GM12891 (cell line): ENCODE data around the gene HDDC2.
"Not testable (repeated sequence)": the region's sequence is repeated elsewhere in the genome, so short reads cannot be mapped to it uniquely, and the experiment has no call there.

Source experiments
- DNase-seq: peaks from one replicate; pipeline ENCODE4 v3.0.0; 2011; ENCODE audit warnings: low spot score; ENCODE audit not compliant: insufficient read length
- FAIRE-seq: peaks from 2 replicates; lab custom pipeline; 2011; peaks lifted over from hg19 to GRCh38; lab: Jason Lieb, UNC
- PAX5 ChIP-seq: IDR thresholded peaks from 2 replicates; pipeline ENCODE4 v1.6.1; 2011; ENCODE audit warnings: low read length, moderate library complexity, mild to moderate bottlenecking; ENCODE audit not compliant: insufficient read depth, severe bottlenecking
- POLR2A ChIP-seq: IDR thresholded peaks from 2 replicates; pipeline ENCODE4 v1.6.1; 2011; ENCODE audit warnings: low read depth, low read length, control low read depth
- POLR2AphosphoS5 ChIP-seq: IDR thresholded peaks from 2 replicates; pipeline ENCODE4 v1.6.1; 2011; ENCODE audit warnings: low read depth, low read length, control low read depth
- POU2F2 ChIP-seq: IDR thresholded peaks from 2 replicates; pipeline ENCODE4 v1.6.1; 2011; ENCODE audit warnings: low read depth, mild to moderate bottlenecking, control low read depth, low read length, moderate library complexity
- SPI1 ChIP-seq: IDR thresholded peaks from 2 replicates; pipeline ENCODE4 v1.6.1; 2011; ENCODE audit warnings: low read depth, low read length, control low read depth
- TAF1 ChIP-seq: IDR thresholded peaks from 2 replicates; pipeline ENCODE4 v1.6.1; 2011; ENCODE audit warnings: low read depth, low read length, control low read depth

The HDDC2 gene

DNA sequence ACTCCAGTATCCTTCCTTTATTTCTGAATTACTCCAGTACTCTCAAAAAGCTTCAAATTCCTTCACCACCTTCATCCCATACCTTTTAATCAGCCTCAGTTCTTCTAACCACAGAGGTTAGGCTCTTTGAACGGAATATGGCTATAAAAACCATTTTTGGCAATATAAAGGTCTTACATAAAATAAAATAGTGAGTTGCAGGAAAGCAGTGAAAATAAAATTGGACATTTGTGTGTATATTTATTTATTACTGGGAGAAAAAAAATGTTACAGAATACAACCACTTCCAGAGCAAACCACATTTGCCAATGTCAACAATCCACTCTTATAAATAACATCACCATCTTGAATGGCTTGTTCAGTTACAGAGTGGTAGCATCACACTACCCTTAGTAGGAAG lies 7.7 kb downstream of the HDDC2 start:
- FAIRE-seq: no peak
- TF ChIP-seq PAX5: no peak
- no peak for DNase-seq

DNA sequence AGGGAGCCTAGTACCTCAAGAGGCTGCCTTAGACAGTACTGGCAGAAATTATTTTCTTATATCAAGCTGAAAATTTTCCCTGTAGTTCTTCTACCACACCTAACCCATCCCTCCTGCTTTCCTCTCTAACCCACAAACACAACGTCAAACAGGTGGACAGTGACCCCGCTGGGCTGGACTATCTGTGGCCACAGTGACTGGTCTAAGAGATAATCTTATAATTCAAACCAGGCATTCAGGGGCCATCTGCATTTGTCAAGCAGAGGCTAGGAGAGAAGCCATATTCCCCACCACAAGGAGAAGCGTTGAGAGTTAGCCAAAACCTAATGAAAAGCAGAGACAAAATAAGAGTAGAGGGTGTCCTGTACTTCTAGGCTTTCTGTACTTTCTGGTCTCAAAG lies 8.2 kb downstream of the HDDC2 start:
- FAIRE-seq (no peak), DNase-seq (no peak)
- TF ChIP-seq POU2F2: no peak
- TF ChIP-seq PAX5: no peak
- no peak for TF ChIP-seq TAF1
- no peak for TF ChIP-seq POLR2AphosphoS5
- no peak for TF ChIP-seq POLR2A
- no peak for TF ChIP-seq SPI1

DNA sequence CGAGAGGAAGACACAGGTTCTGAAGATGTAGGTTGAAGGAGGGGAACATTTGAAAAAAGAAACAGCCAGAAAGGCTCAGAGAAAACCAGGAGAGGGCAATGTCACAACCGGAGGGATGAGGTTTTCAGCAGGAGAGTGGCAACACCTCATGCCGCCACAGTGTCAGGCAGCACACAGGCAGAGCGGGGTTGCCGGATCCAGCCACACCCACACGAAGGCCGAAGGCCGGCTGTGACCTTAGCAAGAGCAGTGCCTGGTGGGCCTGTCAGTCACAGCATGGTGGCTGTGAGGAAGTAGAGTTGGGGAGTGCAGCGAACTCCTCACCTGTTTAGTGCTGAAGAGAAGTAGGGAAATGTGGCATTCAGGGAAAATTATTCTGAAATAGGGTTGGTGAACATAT lies 14.0 kb downstream of the HDDC2 start:
- TF ChIP-seq PAX5 (no peak), SPI1 (no peak), POU2F2 (no peak), POLR2AphosphoS5 (no peak), POLR2A (no peak)
- FAIRE-seq (no peak), DNase-seq (no peak)

DNA sequence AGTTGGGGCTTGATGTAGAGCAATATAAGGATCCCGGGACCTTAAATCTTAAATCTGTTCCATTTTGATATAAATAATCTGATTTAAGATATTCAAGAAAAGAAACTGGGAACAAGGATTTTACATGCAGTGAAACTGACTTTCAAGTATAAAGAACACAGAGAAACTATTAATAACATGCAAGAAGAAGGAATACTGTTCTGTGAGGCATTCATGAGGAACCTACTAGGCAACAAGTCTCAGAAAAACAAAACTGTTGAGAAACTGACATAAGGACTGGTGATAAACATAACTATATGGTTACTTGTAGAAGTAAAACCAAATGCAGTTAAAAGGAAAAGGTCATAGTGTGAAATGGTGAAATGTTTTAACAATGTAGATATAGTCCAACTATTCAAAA lies 15.8 kb downstream of the HDDC2 start:
- no peak for FAIRE-seq
- no peak for DNase-seq
- TF ChIP-seq POU2F2 (no peak), POLR2AphosphoS5 (no peak), SPI1 (no peak), POLR2A (no peak), PAX5 (no peak), TAF1 (no peak)

DNA sequence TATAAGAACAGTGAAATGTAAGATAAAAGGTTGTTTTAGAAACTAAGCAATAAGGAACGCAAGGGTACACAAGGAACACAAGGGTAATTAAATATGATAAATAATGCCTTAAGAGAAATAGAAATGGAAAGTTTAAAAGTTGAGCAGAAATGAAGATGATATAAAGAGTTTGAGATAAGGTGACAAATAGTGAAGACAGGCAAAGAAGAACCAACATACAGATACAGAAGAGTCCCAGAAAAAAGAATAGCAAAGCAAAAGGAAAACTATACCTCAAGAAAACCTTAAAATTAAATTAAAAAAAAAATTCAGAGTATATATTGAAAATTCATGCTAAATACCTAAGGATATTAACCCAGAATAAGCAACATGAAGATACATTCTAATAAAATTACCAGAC lies 16.4 kb downstream of the HDDC2 start:
- TF ChIP-seq POU2F2 (no peak), POLR2A (no peak), SPI1 (no peak), POLR2AphosphoS5 (no peak), TAF1 (no peak), PAX5 (no peak)
- FAIRE-seq (no peak), DNase-seq (no peak)

DNA sequence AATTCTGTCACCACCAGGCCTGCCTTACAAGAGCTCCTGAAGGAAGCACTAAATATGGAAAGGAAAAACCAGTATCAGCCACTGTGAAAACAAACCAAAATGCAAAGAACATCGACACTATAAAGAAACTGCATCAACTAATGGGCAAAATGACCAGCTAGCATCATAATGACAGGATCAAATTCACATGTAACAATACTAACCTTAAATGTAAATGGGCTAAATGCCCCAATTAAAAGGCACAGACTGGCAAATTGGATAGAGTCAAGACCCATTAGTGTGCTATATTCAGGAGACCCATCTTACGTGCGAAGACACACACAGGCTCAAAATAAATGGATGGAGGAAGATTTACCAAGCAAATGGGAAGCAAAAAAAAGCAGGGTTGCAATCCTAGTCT lies 19.3 kb downstream of the HDDC2 start:
- FAIRE-seq, DNase-seq: not testable (repeated sequence)

DNA sequence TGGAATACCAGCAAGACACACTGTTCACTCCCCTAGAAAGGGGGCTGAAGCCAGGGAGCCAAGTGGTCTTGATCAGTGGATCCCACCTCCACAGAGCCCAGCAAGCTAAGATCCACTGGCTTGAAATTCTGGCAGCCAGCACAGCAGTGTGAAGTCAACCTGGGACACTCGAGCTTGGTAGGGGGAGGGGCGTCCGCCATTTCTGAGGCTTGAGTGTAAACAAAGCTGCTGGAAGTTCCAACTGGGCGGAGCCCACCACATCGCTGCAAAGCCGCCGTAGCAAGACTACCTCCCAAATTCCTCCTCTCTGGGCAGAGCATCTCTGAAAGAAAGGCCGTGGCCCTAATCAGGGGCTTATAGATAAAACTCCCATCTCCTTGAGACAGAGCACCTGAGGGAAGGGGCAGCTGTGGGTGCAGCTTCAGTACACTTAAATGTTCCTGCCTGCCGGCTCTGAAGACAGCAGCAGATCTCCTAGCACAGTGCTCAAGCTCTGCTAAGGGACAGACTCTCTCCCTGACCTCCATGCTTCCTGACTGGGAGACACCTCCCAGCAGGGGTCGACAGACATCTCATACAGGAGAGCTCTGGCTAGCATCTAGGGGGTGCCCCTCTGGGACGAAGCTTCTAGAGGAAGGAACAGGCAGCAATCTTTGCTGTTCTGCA lies 21.3 kb downstream of the HDDC2 start:
- DNase-seq, FAIRE-seq: not testable (repeated sequence)

DNA sequence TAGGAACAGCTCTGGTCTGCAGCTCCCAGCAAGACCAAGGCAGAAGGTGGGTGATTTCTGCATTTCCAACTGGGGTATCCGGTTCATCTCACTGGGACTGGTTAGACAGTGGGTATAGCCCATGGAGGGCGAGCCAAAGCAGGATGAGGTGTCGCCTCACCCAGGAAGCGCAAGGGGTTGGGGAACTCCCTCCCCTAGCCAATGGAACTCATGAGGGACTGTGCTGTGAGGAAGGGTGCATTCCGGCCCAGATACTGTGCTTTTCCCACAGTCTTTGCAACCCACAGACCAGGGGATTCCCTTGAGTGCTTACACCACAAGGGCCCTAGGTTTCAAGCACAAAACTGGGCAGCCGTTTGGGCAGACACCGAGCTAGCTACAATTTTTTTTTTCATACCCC lies 21.8 kb downstream of the HDDC2 start:
- no peak for TF ChIP-seq TAF1
- no peak for DNase-seq
- FAIRE-seq: no peak

DNA sequence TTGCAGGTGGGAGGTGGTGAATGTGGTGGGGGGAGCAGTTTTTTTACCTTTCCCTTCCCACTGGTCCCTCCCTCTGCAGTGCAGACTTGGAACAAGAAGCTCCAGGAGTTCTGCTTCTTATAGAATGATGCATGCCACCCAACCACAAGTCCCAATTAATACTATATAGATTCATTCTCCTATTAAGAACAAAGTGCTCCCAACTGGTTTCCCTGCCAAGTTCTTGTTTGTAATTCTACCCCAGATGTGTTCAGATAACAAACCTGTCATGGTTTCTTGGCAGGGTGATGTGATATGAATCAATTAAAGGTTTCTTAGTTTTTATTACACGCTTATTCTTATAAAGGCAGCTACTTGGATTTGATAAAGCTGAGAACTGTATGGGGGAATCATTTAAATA lies 23.9 kb downstream of the HDDC2 start:
- no peak for DNase-seq
- no peak for FAIRE-seq

DNA sequence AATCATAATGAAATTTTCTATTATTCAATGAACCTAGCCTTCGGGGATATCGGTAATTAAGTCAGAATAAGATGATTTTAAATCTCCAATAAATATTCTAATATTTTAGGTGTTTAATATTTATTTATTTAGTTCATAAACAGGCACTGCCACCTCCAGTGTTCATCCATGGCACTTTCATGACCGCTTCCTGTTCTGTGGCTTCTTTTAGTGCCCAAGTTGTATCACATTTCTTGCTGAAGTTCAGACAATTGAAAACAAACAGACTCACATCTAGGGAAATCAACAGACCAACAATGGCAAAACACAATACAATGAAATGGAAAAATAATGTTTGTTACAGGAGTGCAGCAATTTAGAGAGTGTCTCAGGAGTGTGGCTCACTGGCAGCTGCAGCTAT lies 26.0 kb downstream of the HDDC2 start:
- no peak for DNase-seq
- FAIRE-seq: no peak
- TF ChIP-seq POU2F2 (no peak), TAF1 (no peak), POLR2AphosphoS5 (no peak), SPI1 (no peak)

More for the DNA sequence above, 23.9 kb downstream of the HDDC2 start:
- TF ChIP-seq POLR2A (no peak), SPI1 (no peak), PAX5 (no peak), POU2F2 (no peak), TAF1 (no peak), POLR2AphosphoS5 (no peak)

DNA sequence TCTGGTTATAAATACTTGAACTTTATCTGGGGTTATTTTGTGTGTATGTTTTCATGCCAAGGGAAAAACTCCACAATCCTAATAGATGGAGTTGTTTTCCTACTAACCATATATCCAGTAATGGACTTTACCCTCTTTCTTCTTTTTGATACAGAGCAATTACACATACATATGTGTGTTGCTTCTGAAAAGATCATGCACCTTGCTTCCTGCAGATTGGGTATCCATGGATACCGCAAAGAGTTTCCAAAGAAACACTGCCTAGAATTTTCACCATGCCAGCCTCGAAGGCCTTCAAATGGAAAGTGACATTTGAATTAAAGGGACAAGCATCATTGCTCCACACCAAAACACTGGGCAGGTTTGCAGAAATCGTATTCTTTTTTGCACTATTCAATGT lies 26.8 kb downstream of the HDDC2 start:
- DNase-seq (no peak), FAIRE-seq (no peak)
- TF ChIP-seq TAF1: no peak
- TF ChIP-seq PAX5: no peak
- no peak for TF ChIP-seq POLR2AphosphoS5
- no peak for TF ChIP-seq POLR2A
- TF ChIP-seq SPI1: no peak
- TF ChIP-seq POU2F2: no peak

DNA sequence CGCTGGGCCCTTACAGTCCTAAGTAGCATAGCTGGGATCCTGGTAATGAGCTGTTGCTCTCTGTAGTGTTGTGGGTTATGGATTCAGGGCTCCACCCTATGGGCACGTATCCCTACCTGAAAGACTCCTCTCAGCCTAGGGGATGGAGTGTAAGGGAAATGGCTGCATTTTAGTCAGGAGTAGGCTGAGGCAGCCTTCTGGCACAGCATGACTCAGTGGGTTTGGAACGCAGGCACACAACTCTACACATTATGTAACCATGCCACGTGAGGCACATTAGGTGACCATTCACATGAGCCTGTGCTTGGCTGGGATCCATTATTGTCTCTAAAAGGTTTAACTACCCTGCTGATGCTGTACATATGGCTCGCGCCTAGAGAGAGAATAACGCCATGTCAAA lies 27.8 kb downstream of the HDDC2 start:
- FAIRE-seq: no peak
- DNase-seq: no peak

More for the DNA sequence above, 27.8 kb downstream of the HDDC2 start:
- no peak for TF ChIP-seq POLR2A
